Measurements from ENCODE around the gene RPL15. TPM values are rescaled to one million over a fixed set of nuclear protein-coding genes. Genes with fewer than 3 reads are reported as not detected.

The RPL15 gene
- total RNA-seq, 1 donor from 2014 or later, result 1,629 TPM

- no peak overlapping the region for H2AFZ ChIP-seq (ENCODE audit: low read depth, low read length)
- Mint-ChIP-seq H3K27me3 (ENCODE audit: low read depth, unreplicated experiment) (no peaks in the 10 kb centered on the region), H3K36me3 (ENCODE audit: low read depth, unreplicated experiment) (no peaks in the 10 kb centered on the region), H3K27ac (ENCODE audit: unreplicated experiment) (no peak overlapping the region), H3K4me3 (ENCODE audit: unreplicated experiment) (no peak overlapping the region), H3K4me1 (ENCODE audit: low read depth, unreplicated experiment) (peaks cover 21% of the 10 kb centered on the region), H3K9me3 (ENCODE audit: unreplicated experiment) (no peaks in the 10 kb centered on the region)
- no peak overlapping the region for H3K4me3 ChIP-seq (ENCODE audit: insufficient read depth, low read depth, low read length)
- H3K4me2 ChIP-seq (ENCODE audit: low read length), result no peak overlapping the region
- H4K20me1 ChIP-seq (ENCODE audit: insufficient read depth, low read length), result peaks cover 62% of the 10 kb centered on the region
- DNase-seq (ENCODE audit: low read depth), result no peak
- no peaks in the 10 kb centered on the region for H3K4me1 ChIP-seq (ENCODE audit: insufficient read depth, low read length)
- peaks cover 5% of the 10 kb centered on the region for H3K36me3 ChIP-seq (ENCODE audit: insufficient read depth, low read length)
- TF ChIP-seq EZH2 (IDR thresholded peaks at IDR 0.05; ENCODE audit: insufficient read depth, low read length), result no peak
- no peak for TF ChIP-seq CTCF (IDR thresholded peaks at IDR 0.05; ENCODE audit: insufficient read depth, low read depth, low read length)
- no peaks in the 10 kb centered on the region for H3K9me3 ChIP-seq (ENCODE audit: insufficient read depth, low read depth, low read length)
- FAIRE-seq, result no peak
- peaks cover 61% of the 10 kb centered on the region for H3K79me2 ChIP-seq (ENCODE audit: insufficient read depth, low read length)
- no peak overlapping the region for H3K9ac ChIP-seq (ENCODE audit: low read length)
- H3K27ac ChIP-seq (ENCODE audit: low read depth, low read length), result no peak overlapping the region
- no peaks in the 10 kb centered on the region for H3K27me3 ChIP-seq (ENCODE audit: insufficient read depth, low read length)
These were observed 36.6 kb downstream of the RPL15 start for GRCh38 chr3:23953523-23953922.

- Histone ChIP-seq H2AFZ (ENCODE audit: low read depth, low read length) (no peak overlapping the region), H3K79me2 (ENCODE audit: insufficient read depth, low read length) (peaks cover 55% of the 10 kb centered on the region), H3K27me3 (ENCODE audit: insufficient read depth, low read length) (no peaks in the 10 kb centered on the region), H3K4me1 (ENCODE audit: insufficient read depth, low read length) (peaks cover 5% of the 10 kb centered on the region), H3K9ac (ENCODE audit: low read length) (no peak overlapping the region), H3K4me2 (ENCODE audit: low read length) (no peak overlapping the region), H3K36me3 (ENCODE audit: insufficient read depth, low read length) (peaks cover 5% of the 10 kb centered on the region), H3K27ac (ENCODE audit: low read depth, low read length) (no peak overlapping the region), H3K9me3 (ENCODE audit: insufficient read depth, low read depth, low read length) (no peaks in the 10 kb centered on the region), H4K20me1 (ENCODE audit: insufficient read depth, low read length) (peaks cover 58% of the 10 kb centered on the region), H3K4me3 (ENCODE audit: insufficient read depth, low read depth, low read length) (no peak overlapping the region)
- no peaks in the 10 kb centered on the region for H3K36me3 Mint-ChIP-seq (ENCODE audit: low read depth, unreplicated experiment)
- peaks cover 25% of the 10 kb centered on the region for H3K4me1 Mint-ChIP-seq (ENCODE audit: low read depth, unreplicated experiment)
- H3K4me3 Mint-ChIP-seq (ENCODE audit: unreplicated experiment), result no peak overlapping the region
- no peaks in the 10 kb centered on the region for H3K27me3 Mint-ChIP-seq (ENCODE audit: low read depth, unreplicated experiment)
- no peak for DNase-seq (ENCODE audit: low read depth)
- no peak overlapping the region for H3K27ac Mint-ChIP-seq (ENCODE audit: unreplicated experiment)
- H3K9me3 Mint-ChIP-seq (ENCODE audit: unreplicated experiment), result no peaks in the 10 kb centered on the region
- FAIRE-seq, result no peak
- TF ChIP-seq EZH2 (IDR thresholded peaks at IDR 0.05; ENCODE audit: insufficient read depth, low read length) (no peak), CTCF (IDR thresholded peaks at IDR 0.05; ENCODE audit: insufficient read depth, low read depth, low read length) (no peak)
These were observed 37.2 kb downstream of the RPL15 start for GRCh38 chr3:23954144-23954543.

- no peak overlapping the region for H2AFZ ChIP-seq (ENCODE audit: low read depth, low read length)
- TF ChIP-seq CTCF (IDR thresholded peaks at IDR 0.05; ENCODE audit: insufficient read depth, low read depth, low read length), result no peak
- no peak for TF ChIP-seq EZH2 (IDR thresholded peaks at IDR 0.05; ENCODE audit: insufficient read depth, low read length)
- H3K4me1 ChIP-seq (ENCODE audit: insufficient read depth, low read length), result peaks cover 8% of the 10 kb centered on the region
- peaks cover 5% of the 10 kb centered on the region for H3K36me3 Mint-ChIP-seq (ENCODE audit: low read depth, unreplicated experiment)
- no peak for FAIRE-seq
- H3K4me2 ChIP-seq (ENCODE audit: low read length), result no peak overlapping the region
- peaks cover 37% of the 10 kb centered on the region for H4K20me1 ChIP-seq (ENCODE audit: insufficient read depth, low read length)
- H3K79me2 ChIP-seq (ENCODE audit: insufficient read depth, low read length), result peaks cover 32% of the 10 kb centered on the region
- peaks cover 19% of the 10 kb centered on the region for H3K4me1 Mint-ChIP-seq (ENCODE audit: low read depth, unreplicated experiment)
- peaks cover 6% of the 10 kb centered on the region for H3K36me3 ChIP-seq (ENCODE audit: insufficient read depth, low read length)
- H3K9me3 Mint-ChIP-seq (ENCODE audit: unreplicated experiment), result no peaks in the 10 kb centered on the region
- no peaks in the 10 kb centered on the region for H3K27me3 Mint-ChIP-seq (ENCODE audit: low read depth, unreplicated experiment)
- no peak overlapping the region for H3K4me3 ChIP-seq (ENCODE audit: insufficient read depth, low read depth, low read length)
- H3K9ac ChIP-seq (ENCODE audit: low read length), result no peak overlapping the region
- H3K27ac ChIP-seq (ENCODE audit: low read depth, low read length), result no peak overlapping the region
- H3K27ac Mint-ChIP-seq (ENCODE audit: unreplicated experiment), result no peak overlapping the region
- no peaks in the 10 kb centered on the region for H3K27me3 ChIP-seq (ENCODE audit: insufficient read depth, low read length)
- DNase-seq (ENCODE audit: low read depth), result no peak
- H3K9me3 ChIP-seq (ENCODE audit: insufficient read depth, low read depth, low read length), result no peaks in the 10 kb centered on the region
- H3K4me3 Mint-ChIP-seq (ENCODE audit: unreplicated experiment), result no peak overlapping the region
These were observed 39.8 kb downstream of the RPL15 start for GRCh38 chr3:23956701-23957100.

All from astrocyte (in vitro differentiated cells and primary cell).